G401 (cell line): ENCODE results near the gene VPS29. TPM values are rescaled to one million over a fixed set of nuclear protein-coding genes. Genes with fewer than 3 reads are reported as not detected.
A peak's percentile ranks its signal among the peaks of the same experiment; 100 is the strongest.
"Not testable (repeated sequence)": the region's sequence is repeated elsewhere in the genome, so short reads cannot be mapped to it uniquely, and the experiment has no call there.

Source experiments
- DNase-seq: peaks from one replicate; pipeline ENCODE4 v3.0.0-alpha.2; 2015; ENCODE audit warnings: low spot score
- in situ Hi-C: cut with HindIII; loops from 2 replicates; pipeline ENCODE4 v1.10.0; 2016; ENCODE audit warnings: low sequenced_read_pairs, mixed read lengths
- total RNA-seq: library from RNA; depleted of rRNA; stranded (reverse); fragments of >200 nt; shearing (Covaris generic); gene quantifications from 2 replicates; pipeline ENCODE4 v1.2.3, GENCODE V29; 2014; rRNA removed

The VPS29 gene
- total RNA-seq, result 35.3 and 45.0 TPM in 2 replicates

DNA sequence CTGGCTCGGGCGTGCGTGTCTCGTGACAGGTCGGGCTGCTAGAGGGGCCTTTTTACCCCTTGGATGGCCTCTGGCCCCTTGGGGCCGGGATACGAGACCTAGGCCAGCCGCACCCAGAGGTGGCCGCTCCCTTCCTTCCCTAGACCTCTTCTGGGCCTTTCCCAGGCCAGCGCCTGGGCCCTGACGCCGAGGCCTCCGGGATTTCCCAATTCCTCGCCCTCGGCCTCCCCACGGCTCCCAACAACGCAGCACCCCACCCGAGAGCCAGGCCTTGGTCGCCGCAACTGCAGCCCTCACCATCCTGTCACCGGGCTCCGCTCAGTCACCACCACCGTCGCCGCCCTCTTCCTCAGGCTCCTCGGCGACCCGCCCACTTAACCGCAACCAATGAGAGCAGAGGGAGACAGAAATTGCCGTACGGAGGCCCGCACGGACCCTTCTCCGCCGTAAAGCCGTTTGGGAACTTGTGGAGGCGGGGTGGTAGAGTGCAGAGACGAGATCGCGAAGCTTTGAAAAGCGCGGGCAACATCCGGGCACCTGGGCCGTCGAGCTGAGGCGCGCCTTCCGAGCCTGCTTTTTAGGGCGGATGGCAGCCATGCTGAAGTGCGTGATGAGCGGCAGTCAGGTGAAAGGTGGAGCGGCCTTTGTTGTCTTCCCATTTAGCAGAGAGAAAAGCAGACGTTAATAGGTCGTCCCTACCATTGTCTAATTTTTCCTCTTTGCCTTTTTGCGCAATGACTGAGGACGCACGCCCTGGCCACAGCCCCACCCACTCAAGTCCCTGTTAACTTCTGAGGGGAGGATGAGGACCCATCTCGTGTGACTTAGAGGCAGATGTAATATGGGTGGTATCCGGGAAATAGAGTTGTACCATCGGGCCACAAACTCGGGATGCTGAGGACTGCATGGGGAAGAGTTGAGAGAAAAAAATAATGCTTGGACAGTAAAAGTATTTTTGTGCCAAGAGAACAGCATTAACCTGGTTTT lies at the start of gene VPS29, which contains the start of gene RAD9B:
Gene VPS29, minus strand, starts transcription at position 360 of the 987 bp plus-strand sequence. Its CDS starts 60 bp downstream, at position 300.
Gene RAD9B, plus strand, starts transcription at position 580 of the 987 bp plus-strand sequence. Its CDS starts 7 bp downstream, at position 587.
- DNase-seq, result peak; percentile 96
- in situ Hi-C loops, result loop anchor here (5.0 kb wide), 1 partner anchor 35 kb away; the partner anchor contains the start of genes FAM216A and GPN3

DNA sequence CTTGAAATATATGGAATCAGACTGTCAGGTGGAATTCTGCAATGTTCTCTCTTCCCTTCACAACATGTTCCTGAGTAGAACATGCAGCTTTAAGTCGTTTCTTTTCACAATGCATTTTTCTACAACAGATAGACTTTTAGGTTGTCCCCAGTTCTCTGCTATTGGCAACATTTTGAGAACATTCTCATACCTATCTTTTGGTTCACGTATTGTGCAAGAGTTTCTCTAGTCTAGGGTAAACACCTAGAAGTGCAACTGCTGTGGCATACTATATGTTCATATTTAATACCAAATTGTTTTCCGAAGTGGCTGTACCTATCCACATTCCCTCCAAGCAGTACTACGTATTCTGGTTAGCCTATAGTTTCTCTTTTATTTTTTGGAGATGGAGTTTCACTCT lies 49.1 kb upstream of the VPS29 start:
- no peak for DNase-seq
- in situ Hi-C loops, result no loop called here

DNA sequence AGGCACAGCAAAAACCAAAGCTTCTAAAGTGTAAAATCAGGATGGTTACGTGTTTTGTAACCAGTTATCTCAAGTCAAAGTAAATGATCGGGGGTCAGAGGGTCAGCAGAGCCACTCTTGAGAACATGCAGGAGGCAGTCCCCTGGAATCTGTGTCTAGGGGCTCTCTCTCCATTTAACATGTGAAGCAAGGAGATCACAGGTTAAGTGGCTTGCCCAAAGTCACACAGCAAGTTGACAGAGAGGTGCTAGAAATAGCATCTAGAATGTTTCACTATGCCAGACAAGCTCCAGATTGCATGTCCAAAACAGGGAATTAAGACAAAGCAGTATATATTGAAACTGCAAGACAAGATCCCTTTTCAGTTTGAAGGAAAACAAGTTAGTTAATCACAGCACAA lies 47.8 kb upstream of the VPS29 start:
- in situ Hi-C loops, result no loop called here

DNA sequence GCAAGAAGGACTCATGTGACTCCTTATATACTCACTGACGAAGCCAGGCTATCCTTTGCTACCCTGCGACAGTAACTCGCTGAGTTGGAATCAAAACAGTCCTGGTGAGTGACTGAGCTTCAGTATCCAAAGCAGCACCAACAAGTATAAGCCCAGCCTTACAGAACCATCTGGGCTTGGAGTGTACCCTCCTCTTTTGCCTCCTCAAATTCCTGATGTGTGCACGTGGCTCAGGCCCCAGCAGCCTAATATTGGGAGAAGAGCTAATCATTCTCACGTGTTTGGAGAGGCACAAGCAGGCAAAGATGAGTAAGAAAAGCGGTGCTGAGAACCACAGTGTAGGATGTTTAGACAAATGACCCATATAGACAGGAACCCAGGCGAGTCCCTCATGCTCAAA lies 46.8 kb upstream of the VPS29 start:
- DNase-seq, result no peak

More for the DNA sequence above, 47.8 kb upstream of the VPS29 start:
- DNase-seq, result no peak

DNA sequence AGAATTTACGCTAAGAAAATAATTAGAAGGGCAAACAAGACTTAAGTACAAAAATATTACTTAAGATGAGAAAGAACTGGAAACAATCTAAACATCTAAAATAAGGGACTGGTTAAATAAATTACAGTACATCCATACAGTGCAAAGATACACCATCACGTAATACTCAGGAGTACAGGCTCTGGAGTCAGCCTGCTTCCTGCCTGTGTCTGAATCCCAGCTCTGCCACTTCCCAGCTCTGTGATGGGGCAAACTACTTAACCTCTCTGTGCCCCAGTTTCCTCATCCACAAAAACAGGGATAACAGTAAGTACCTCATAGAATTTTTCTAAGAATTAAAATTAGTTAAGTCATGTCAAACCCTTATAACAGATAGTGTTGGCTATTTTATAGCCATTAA lies 45.2 kb upstream of the VPS29 start:
- in situ Hi-C loops, result no loop called here
- no peak for DNase-seq

More for the DNA sequence above, 46.8 kb upstream of the VPS29 start:
- in situ Hi-C loops, result no loop called here

DNA sequence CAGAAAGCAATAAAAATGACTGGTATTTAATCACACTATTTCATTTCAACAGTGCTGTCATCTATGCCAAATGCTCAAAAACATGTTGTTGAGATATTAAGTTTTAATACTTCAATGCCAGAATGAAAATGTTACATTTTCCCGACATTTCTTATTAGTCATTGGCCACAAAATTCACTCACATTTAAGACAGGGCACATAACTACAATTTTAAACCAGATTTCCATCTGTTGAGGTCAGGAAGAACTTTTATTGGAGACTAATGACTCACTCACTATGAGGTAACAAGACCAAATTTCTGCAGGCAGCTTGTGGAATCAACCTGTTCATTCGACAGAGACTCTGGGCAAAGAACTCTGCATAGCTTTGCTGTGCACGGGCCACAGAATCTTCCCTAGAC lies 44.4 kb upstream of the VPS29 start:
- no peak for DNase-seq
- in situ Hi-C loops, result no loop called here

DNA sequence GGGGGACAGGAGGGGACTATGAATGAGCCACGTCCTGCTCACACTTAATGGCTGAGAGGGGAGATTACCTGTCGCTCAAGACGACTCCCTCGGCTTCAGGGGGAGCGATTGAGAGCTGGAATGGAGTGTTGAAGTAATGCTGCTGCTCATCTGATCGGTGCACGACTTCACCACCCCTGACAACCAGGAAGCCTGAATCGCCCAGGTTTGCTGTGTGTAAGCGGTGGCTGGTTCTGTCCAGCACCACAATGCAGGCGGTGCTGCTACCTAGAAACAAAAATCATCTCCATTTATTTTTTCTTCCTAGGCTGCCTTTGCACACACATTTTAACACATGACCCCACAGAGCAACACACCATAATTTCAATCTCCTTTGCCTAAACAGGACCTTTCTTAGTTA lies 43.9 kb upstream of the VPS29 start:
- no peak for DNase-seq
- in situ Hi-C loops, result no loop called here

DNA sequence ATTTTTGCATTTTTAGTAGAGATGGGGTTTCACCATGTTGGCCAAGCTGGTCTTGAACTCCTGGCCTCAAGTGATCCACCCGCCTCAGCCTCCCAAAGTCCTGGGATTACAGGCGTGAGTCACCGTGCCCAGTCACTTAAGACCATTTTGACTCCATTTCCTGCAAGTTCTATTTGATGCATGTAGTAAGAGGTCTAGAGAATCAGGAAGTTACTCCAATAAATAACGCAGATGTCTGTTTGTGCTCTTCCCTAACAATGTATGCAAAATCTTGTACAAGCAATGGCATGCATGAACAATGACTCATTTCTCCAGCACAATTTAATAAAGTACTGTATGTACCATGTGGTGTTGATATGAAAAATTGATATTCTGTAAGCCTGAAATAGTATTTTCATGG lies 43.3 kb upstream of the VPS29 start:
- in situ Hi-C loops, DNase-seq: not testable (repeated sequence)

DNA sequence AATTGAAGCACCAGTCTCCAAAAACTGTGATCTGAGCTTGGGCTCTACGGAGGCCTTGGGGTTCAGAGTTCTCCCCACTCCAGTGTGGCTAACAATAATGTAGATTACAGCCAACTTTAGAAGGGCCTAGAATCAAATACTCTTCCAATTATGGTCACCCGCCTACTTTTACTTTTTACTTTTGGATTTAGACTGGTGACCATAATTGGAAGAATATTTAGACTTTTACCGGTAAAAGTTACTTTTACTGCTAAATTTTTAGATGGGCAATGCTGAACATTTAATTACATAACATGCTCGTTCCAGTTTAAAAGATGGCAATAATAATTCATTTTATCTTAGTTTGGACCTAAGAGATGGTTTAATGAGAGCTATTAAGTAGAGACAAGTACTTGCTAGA lies 42.1 kb upstream of the VPS29 start:
- in situ Hi-C loops, result no loop called here
- DNase-seq, result no peak

DNA sequence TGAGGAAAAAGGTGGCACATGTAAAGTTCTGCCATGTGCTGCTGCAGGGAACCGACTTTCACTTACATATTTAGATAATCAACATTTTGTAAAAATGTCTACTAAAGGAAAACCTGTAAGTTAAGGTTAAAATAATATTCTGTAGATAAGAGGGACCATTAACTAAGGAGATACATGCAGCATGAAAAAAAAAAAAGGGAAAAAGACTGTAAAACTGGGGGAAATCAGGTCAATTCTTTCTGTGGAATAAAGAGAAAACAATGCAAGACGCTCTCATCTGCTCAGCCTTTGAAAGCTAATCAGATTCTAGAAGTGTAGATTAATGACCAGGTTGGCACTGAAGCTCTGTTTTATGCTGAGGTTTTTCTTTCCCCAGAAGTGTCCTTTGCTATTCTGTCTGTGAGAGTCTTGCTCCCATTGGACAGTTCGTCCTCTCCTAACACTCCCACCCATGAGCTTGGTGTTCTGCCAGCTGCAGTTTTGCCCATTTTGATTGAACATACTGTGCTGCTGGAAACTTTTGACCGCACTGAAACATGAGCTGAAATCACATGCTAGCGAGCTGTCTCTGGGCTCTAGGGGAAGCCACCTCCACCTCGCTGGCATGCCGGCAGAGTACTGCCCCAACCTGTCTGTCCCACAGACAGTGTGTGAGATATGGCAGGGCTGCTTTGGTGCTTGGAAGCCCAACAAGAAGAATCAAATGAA lies 41.5 kb upstream of the VPS29 start:
- in situ Hi-C loops, result no loop called here
- peak; percentile 85 for DNase-seq

DNA sequence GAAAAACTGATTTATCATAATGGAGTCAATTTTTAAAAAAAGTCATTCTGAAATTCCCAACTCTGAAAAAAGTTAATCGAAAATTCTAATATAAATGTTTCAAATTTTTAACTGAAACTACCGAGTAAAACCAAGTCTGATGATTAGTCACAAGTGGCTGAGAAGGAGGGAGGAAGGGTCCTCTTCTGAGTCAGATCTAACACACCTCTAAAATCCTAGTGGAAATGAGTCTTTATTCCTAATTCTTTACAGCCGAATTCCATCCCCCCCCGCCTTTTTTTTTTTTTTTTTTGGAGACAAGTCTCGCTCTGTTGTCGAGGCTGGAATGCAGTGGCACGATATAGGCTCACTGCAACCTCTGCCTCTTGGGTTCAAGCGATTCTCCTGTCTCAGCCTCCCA lies 38.1 kb upstream of the VPS29 start:
- in situ Hi-C loops, result no loop called here
- no peak for DNase-seq

DNA sequence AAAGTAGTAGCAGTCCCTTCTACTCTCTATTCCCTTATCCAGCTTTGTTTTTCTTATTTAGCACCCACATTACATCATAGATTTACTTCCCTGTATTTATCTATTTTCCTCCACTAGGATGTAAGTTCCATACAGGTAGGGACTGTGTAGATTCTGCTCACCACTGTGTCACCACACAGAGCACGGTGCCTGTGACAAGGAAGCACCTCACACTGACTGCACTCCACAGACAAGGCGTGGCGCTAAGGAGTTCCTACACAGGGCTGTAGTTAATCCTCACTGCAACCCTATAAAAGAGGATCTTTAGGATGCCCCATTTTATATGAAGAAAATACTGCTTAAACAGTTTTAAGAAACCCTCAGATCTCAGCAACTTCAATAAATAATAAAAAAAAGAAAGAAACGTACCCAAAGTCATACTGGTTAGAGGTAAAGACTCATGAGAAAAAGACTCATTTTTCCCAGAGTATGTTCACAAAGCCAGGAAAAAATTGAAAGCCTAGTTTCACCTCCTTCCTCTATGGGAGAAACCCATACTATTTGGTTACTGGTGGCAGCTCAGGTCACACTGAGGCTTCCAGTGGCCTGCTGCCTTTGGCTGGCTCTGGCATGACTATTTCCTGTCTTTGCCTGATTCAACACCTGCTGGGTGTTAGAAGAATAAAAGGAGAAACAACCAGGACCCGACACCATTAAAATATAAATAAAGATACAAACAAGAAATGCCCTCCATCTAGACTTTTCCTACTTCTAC lies 37.1 kb upstream of the VPS29 start:
- in situ Hi-C loops, result no loop called here
- DNase-seq, result peak; percentile 41

DNA sequence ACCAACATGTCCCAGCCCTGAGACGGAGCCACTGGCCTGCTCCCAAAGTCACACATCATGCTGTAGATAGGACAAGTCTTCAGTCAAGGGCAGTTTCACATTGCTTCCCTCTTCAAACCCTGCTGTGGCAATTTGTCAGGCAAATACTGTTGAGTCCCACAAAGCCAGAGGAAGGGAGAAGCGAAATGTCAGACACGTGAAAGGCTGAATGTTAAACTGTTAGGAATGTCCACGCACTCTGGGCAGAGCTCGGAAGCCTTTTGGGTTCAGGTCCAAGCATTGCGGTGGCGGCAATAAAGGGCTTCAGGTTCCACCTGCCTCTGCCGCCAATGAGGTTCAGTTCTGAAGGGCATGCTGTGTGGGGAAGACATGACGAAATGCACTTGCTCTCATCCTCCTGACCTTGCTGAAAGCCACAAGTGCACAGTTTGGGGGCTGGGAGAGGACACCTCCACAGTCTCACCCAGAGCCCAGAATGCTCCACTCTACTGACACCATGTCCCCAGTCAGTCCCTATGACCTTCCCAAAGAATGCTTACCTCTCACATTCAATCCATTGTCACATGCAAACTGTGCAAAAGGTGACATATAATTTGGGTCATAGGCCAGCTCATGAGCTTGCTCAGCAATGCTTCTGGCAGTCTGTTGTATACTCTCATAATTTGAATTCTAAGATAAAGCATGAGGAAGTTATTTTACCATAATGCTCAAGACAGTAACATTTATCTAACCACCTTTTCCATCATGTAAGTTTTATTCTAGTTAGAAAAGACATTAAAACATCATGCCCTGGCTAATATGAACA lies 35.9 kb upstream of the VPS29 start:
- in situ Hi-C loops, result no loop called here
- peak; percentile 42 for DNase-seq

DNA sequence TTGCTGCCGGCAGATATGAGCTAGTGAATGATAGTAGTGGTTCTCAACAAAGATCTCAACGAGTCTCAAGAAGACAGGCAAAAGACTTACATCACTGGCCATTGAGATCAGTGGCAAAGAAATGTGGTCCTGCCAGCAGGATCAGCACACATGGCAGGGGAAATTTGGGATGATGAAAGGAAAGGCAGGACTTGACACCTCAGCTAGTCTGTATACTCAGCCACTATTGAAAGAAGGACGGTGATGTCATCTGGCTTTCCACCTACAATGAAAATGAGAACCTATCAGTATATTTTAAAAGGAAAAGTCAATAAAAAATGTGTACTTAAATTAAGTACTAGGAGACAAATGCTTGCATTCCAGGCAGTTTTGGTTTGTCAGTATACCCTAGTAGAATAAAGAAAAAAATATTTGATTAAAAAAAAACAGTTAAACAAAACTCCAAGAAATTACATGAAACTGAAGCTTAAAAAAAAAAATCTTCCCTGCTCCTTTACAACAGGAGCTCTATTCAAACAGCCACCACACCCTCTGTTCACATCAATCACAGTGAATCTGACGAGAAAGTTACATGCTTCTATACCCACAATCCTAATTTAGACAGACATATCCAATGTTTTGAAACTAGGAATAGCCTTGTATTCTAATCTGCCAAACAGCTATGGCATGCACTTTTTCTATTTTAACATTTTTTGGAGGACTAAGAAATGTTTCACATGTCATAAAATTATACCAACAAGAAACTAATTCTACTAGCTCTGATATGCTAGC lies 35.1 kb upstream of the VPS29 start:
- no peak for DNase-seq
- in situ Hi-C loops, result no loop called here

DNA sequence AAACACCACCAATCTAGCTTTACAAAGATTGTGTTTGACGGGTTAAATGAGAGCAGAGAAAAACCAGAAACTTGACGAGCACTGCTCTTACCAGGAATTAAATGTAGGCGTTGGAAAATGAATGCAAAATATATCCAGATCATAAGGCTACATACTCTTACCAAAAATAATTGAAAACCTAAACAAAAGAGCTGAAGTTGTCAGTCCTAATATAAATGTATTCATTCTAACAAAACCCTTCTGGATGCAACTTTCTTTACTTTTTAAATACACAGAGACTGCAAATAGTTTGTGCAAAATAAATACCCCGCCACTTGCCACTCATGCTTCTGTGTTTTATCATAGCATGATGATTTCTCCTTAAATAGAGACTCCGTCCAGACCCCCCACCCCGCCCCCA lies 32.9 kb upstream of the VPS29 start:
- in situ Hi-C loops, result no loop called here
- no peak for DNase-seq

DNA sequence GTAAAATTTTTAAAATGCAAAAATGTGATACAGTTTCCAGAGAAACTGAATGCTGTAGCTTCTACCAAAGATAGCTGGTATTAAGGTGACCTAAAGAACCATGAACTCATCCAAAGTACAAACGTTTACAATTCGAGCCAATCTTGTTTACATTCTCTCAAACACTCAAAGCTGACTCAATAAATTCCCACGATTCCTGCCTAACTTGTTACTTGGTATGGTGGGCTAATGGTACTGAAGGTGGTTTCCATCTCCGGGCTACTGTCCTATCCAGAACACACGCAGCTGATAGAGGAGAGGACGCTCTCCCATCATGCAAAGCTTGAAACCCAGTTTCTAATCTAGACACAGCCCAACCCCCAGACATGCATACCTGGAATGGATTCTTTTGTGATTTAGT lies 31.7 kb upstream of the VPS29 start:
- in situ Hi-C loops, result no loop called here
- DNase-seq, result no peak

DNA sequence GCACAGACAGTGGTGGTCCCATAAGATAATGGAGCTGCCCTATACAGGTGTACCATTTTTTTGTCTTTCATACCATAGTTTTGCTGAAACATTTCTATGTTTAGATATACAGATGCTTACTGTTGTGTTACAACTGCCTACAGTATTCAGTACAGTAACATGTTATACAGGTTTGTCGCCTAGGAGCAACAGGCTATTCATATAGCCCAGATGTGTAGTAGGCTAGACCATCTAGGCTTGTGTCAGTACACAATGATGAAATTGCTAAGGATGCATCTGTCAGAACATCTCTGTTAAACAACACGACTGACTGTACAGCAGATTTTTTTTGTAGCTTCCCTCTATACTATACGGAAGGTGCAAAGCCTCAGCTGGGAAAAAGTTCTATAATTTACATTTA lies 30.7 kb upstream of the VPS29 start:
- in situ Hi-C loops, result no loop called here
- no peak for DNase-seq
